H7 (cell line): ENCODE results near the gene PTMS. TPM values are rescaled to one million over a fixed set of nuclear protein-coding genes. Genes with fewer than 3 reads are reported as not detected.

Experiments
- DNase-seq: peaks from one replicate; pipeline ENCODE4 v3.0.0; 2012
- H3K27me3 ChIP-seq: 2 replicates; pipeline ENCODE4 v1.6.0; 2011; ENCODE audit warnings: mild to moderate bottlenecking, low read length; ENCODE audit not compliant: control insufficient read depth, insufficient read depth
- H3K36me3 ChIP-seq: replicated peaks from 2 replicates; pipeline ENCODE4 v1.5.1; 2011; ENCODE audit warnings: low read length; ENCODE audit not compliant: control insufficient read depth, insufficient read depth
- H3K4me3 ChIP-seq: 2 replicates; pipeline ENCODE4 v1.5.1; 2011; ENCODE audit warnings: low read depth, mild to moderate bottlenecking, control low read depth, low read length, moderate library complexity; ENCODE audit not compliant: insufficient read depth
- total RNA-seq: library from RNA; depleted of rRNA; stranded (reverse); fragments of >200 nt; shearing (Covaris generic); gene quantifications from 2 replicates; pipeline ENCODE4 v1.2.3, GENCODE V29; 2014

PTMS gene
- total RNA-seq, 1 experiment from 2014 or later: 237 TPM

DNA sequence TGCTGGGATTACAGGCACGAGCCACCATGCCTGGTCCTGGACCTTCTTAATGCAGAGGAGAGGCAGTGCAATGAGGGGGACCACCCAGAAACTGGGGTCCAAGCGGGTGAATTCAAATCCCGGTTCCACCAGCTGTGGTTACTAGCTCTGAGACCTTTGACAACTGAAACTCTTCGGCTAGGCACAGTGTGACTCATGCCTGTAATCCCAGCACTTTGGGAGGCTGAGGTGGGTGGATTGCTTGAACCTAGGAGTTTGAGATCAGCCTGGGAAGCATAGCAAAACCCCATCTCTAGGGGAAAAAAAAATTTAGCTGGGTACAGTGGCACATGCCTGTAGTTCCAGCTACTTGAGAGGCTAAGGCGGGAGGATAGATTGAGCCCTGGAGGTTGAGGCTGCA, 18.1 kb downstream of the PTMS start:
- H3K27me3 ChIP-seq: no peaks in the 10 kb centered on the region; the same call in none of the 2 replicates
- H3K4me3 ChIP-seq: no peak overlapping the region
- H3K36me3 ChIP-seq: no peaks in the 10 kb centered on the region
- no peak for DNase-seq

- no peaks in the 10 kb centered on the region for H3K36me3 ChIP-seq
- DNase-seq: no peak
- H3K4me3 ChIP-seq: no peak overlapping the region
- H3K27me3 ChIP-seq: peaks cover 4% of the 10 kb centered on the region
These were observed 18.6 kb downstream of the PTMS start for GRCh38 chr12:6784761-6785160.

- Histone ChIP-seq H3K4me3 (no peak overlapping the region), H3K27me3 (peaks cover 4% of the 10 kb centered on the region), H3K36me3 (no peaks in the 10 kb centered on the region)
- peak; percentile 48 for DNase-seq
These were observed 20.4 kb downstream of the PTMS start for GRCh38 chr12:6786416-6787094.

DNA sequence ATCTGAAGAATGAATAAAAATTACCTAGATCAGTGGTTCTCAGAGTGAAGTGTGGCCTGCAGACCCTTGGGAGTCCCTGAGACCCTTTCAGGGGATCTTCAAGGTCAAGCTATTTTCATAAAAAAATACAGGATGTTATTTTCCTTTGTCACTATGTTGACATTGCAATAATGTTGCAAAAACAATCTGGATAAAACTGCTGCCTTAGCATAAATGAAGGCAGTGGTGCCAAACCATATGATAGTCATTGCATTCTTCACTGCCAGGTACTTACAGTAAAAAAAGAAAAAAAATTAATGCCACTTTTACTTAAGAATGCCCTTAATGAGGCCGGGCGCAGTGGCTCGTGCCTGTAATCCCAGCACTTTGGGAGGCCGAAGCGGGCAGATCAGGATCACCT, 21.1 kb downstream of the PTMS start:
- H3K36me3 ChIP-seq: no peaks in the 10 kb centered on the region
- no peak overlapping the region for H3K4me3 ChIP-seq
- peaks cover 4% of the 10 kb centered on the region for H3K27me3 ChIP-seq
- no peak for DNase-seq

DNA sequence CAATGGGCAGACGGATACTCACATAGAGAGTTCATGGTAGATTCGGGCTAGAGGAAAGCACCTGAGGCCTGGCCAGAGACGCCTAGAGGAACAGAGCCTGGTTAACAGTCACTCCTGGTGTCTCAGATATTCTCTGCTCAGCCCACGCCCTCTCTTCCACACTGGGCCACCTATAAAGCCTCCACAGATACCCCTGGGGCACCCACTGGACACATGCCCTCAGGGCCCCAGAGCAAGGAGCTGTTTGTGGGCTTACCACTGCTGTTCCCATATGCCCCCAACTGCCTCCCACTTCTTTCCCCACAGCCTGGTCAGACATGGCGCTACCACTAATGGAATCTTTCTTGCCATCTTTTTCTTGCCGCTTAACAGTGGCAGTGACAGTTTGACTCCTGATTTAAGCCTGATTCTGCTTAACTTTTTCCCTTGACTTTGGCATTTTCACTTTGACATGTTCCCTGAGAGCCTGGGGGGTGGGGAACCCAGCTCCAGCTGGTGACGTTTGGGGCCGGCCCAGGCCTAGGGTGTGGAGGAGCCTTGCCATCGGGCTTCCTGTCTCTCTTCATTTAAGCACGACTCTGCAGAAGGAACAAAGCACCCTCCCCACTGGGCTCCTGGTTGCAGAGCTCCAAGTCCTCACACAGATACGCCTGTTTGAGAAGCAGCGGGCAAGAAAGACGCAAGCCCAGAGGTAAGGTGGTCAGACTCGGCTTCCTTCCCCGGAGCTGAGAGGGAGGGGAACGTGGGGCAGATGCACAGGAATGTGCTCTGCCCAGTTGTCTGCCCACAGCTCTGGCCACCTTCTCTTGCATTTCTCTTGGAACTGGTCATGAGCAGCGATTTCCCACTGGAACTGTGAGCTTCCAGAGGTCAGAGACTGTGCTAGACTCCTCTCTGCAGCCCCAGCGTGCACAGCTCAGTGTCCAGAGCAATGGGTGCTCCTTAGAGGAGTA, 23.1 kb downstream of the PTMS start, which contains the start of gene CD4:
Gene CD4, plus strand, starts transcription at position 557 of the 953 bp plus-strand sequence. CDS start 10,611 bp downstream, outside the sequence.
- peak; percentile 51 for DNase-seq
- H3K36me3 ChIP-seq: no peaks in the 10 kb centered on the region
- H3K4me3 ChIP-seq: no peak within 1 kb of the TSS
- peaks cover 4% of the 10 kb centered on the region for H3K27me3 ChIP-seq

DNA sequence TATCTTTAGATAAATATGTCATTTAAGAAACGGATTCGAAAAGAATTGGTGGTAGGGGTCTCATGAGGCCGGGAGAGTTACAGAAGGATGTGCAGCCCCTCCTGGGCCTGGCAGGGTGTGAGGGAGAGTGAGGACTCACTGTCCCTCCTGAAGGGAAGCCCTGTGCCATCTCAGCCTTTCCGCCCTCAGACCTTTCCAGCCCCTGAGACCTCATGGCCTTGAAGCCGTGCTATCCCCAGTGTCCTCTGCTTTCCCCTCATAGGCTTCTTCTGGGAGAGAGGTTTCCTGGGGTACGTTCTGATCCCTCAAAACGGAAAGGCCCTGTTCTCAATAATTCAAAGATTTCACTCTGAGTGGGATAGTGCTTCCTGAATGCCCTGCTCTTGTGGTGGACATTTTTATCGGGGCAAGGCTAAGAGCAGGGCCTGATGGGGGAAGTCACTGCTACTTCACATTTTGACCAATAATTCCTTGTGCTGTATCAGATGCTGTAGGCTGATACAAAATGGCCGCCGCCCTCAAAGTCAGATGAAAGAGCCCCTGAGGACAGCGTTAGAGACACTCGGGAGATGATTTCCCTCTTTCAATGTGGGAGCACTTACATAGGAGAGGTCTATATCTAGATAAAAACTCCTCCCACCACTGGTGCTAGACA, 24.5 kb downstream of the PTMS start:
- H3K27me3 ChIP-seq: peaks cover 4% of the 10 kb centered on the region
- no peak for DNase-seq
- no peak overlapping the region for H3K4me3 ChIP-seq
- H3K36me3 ChIP-seq: no peaks in the 10 kb centered on the region

- H3K27me3 ChIP-seq: peaks cover 4% of the 10 kb centered on the region
- no peaks in the 10 kb centered on the region for H3K36me3 ChIP-seq
- DNase-seq: peak; percentile 28
- no peak overlapping the region for H3K4me3 ChIP-seq
These were observed 25.9 kb downstream of the PTMS start for GRCh38 chr12:6791931-6792520.

GRCh38 chr12:6792522-6793201, 26.5 kb downstream of the PTMS start:
- H3K36me3 ChIP-seq: no peaks in the 10 kb centered on the region
- H3K27me3 ChIP-seq: peaks cover 4% of the 10 kb centered on the region
- H3K4me3 ChIP-seq: no peak overlapping the region
- peak; percentile 35 for DNase-seq

GRCh38 chr12:6795088-6795487, 28.9 kb downstream of the PTMS start:
- no peak for DNase-seq
- H3K27me3 ChIP-seq: no peaks in the 10 kb centered on the region; the same call in 1 of the 2 replicates
- H3K36me3 ChIP-seq: no peaks in the 10 kb centered on the region
- no peak overlapping the region for H3K4me3 ChIP-seq

- Histone ChIP-seq H3K36me3 (no peaks in the 10 kb centered on the region), H3K27me3 (no peaks in the 10 kb centered on the region), H3K4me3 (no peak overlapping the region)
- no peak for DNase-seq
These were observed 30.4 kb downstream of the PTMS start for GRCh38 chr12:6796576-6796975.

DNA sequence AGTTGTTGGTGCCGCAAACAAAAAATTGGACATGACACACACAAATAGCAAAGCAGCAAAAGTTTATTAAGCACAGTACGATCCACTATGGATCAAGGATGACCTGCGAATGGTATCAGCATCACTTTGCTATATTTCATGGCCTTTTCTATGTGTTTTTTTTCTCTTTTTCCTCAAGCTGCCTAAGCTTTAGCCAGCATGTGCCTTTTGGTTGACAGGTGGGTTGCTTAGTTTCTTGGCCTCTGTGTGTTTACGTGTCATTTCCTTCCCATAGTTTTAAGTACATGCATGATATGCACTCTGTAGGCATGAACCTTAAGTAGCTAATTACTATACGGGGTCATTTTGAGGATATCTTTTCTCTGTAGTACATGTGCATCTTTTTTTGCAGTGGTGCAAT, 33.0 kb downstream of the PTMS start:
- Histone ChIP-seq H3K27me3 (no peaks in the 10 kb centered on the region), H3K4me3 (no peak overlapping the region), H3K36me3 (no peaks in the 10 kb centered on the region)
- no peak for DNase-seq

DNA sequence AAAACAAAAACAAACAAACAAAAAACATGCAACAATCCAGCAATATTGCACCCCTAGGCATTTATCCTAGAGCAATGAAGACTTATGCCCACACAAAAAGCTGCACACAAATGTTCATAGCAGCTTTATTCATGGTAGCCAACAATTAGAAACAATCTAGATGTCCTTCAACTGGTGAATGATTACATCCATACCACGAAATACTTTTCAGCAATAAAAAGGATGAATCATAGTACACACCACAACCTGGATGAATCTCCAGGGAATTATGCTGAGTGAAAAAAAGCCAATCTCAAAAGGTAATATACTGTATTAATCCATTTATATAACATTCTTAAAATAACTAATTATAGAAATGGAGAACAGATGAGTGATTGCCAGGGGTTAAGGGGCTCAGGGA, 41.0 kb downstream of the PTMS start:
- Histone ChIP-seq H3K4me3 (no peak overlapping the region), H3K27me3 (no peaks in the 10 kb centered on the region), H3K36me3 (no peaks in the 10 kb centered on the region)
- DNase-seq: no peak

GRCh38 chr12:6809056-6809455, 42.9 kb downstream of the PTMS start:
- H3K27me3 ChIP-seq: no peaks in the 10 kb centered on the region; the same call in 1 of the 2 replicates
- no peak overlapping the region for H3K4me3 ChIP-seq
- no peaks in the 10 kb centered on the region for H3K36me3 ChIP-seq
- DNase-seq: peak; percentile 7

- Histone ChIP-seq H3K27me3 (peaks cover 8% of the 10 kb centered on the region), H3K36me3 (no peaks in the 10 kb centered on the region), H3K4me3 (no peak overlapping the region)
- DNase-seq: peak; percentile 18
These were observed 44.6 kb downstream of the PTMS start for GRCh38 chr12:6810758-6811157.
